H9 (cell line): ENCODE results near the gene EPC1. TPM values are rescaled to one million over a fixed set of nuclear protein-coding genes. Genes with fewer than 3 reads are reported as not detected.

ENCODE experiments used
- DNase-seq: peaks from one replicate; pipeline ENCODE4 v3.0.0-alpha.2; 2017
- H2AFZ ChIP-seq: one replicate; pipeline ENCODE4 v1.6.1; 2013; ENCODE audit warnings: mild to moderate bottlenecking, low read length, control low read depth, moderate library complexity
- H2AK5ac ChIP-seq: 2 replicates; pipeline ENCODE4 v1.6.1; 2013; ENCODE audit warnings: low read length, control low read depth, mixed read lengths; ENCODE audit not compliant: insufficient read length
- H2BK120ac ChIP-seq: one replicate; pipeline ENCODE4 v1.6.1; 2013; ENCODE audit warnings: low read depth, mild to moderate bottlenecking, low read length, control low read depth, inconsistent platforms; ENCODE audit not compliant: poor library complexity, severe bottlenecking
- H2BK12ac ChIP-seq: 2 replicates; pipeline ENCODE4 v1.6.1; 2013; ENCODE audit warnings: low read length, control low read depth, mixed read lengths, low read depth; ENCODE audit not compliant: insufficient read length
- H2BK15ac ChIP-seq: 2 replicates; pipeline ENCODE4 v1.6.1; 2013; ENCODE audit warnings: low read depth, low read length, control low read depth
- H2BK20ac ChIP-seq: one replicate; pipeline ENCODE4 v1.6.1; 2013; ENCODE audit warnings: low read depth, mild to moderate bottlenecking, low read length, control low read depth, inconsistent platforms; ENCODE audit not compliant: poor library complexity, severe bottlenecking
- H2BK5ac ChIP-seq: 2 replicates; pipeline ENCODE4 v1.6.1; 2013; ENCODE audit warnings: low read length, control low read depth, mixed read lengths; ENCODE audit not compliant: insufficient read length
- H3K14ac ChIP-seq: 2 replicates; pipeline ENCODE4 v1.6.1; 2013; ENCODE audit warnings: low read length, control low read depth; ENCODE audit not compliant: insufficient read depth
- H3K18ac ChIP-seq: 2 replicates; pipeline ENCODE4 v1.6.1; 2013; ENCODE audit warnings: low read depth, mild to moderate bottlenecking, mixed read lengths, low read length, control low read depth; ENCODE audit not compliant: insufficient read length
- H3K23ac ChIP-seq: 2 replicates; pipeline ENCODE4 v1.6.1; 2013; ENCODE audit warnings: low read length, control low read depth, mixed read lengths, low read depth; ENCODE audit not compliant: insufficient read length
- H3K23me2 ChIP-seq: 2 replicates; pipeline ENCODE4 v1.6.1; 2013; ENCODE audit warnings: low read depth, mild to moderate bottlenecking, mixed read lengths, low read length, control low read depth; ENCODE audit not compliant: insufficient read length, poor library complexity, severe bottlenecking
- H3K27ac ChIP-seq: 2 replicates; pipeline ENCODE4 v1.5.1; 2013; ENCODE audit warnings: low read length, control low read depth, mixed read lengths, low read depth; ENCODE audit not compliant: insufficient read length
- H3K27me3 ChIP-seq: 2 replicates; pipeline ENCODE4 v1.6.1; 2013; ENCODE audit warnings: low read length, control low read depth, inconsistent platforms; ENCODE audit not compliant: insufficient read depth
- H3K4ac ChIP-seq: 2 replicates; pipeline ENCODE4 v1.6.1; 2013; ENCODE audit warnings: low read depth, mild to moderate bottlenecking, control low read depth, inconsistent platforms, low read length, moderate library complexity
- H3K4me1 ChIP-seq: 2 replicates; pipeline ENCODE4 v1.6.1; 2013; ENCODE audit warnings: low read length, control low read depth, inconsistent platforms; ENCODE audit not compliant: insufficient read depth
- H3K4me2 ChIP-seq: 2 replicates; pipeline ENCODE4 v1.6.1; 2013; ENCODE audit warnings: low read length, control low read depth, mixed read lengths; ENCODE audit not compliant: insufficient read length, insufficient read depth
- H3K56ac ChIP-seq: 2 replicates; pipeline ENCODE4 v1.6.1; 2013; ENCODE audit warnings: low read depth, mild to moderate bottlenecking, mixed read lengths, low read length, control low read depth; ENCODE audit not compliant: insufficient read length
- H3K79me1 ChIP-seq: 2 replicates; pipeline ENCODE4 v1.6.1; 2013; ENCODE audit warnings: low read depth, mild to moderate bottlenecking, moderate library complexity, low read length, control low read depth, inconsistent platforms; ENCODE audit not compliant: insufficient read depth, poor library complexity, severe bottlenecking
- H3K79me2 ChIP-seq: 2 replicates; pipeline ENCODE4 v1.6.1; 2013; ENCODE audit warnings: low read length, control low read depth, inconsistent platforms; ENCODE audit not compliant: insufficient read depth
- H3K9ac ChIP-seq: 2 replicates; pipeline ENCODE4 v1.6.1; 2013; ENCODE audit warnings: low read length, control low read depth, mixed read lengths; ENCODE audit not compliant: insufficient read length; ENCODE audit errors: extremely low read depth
- H3K9me3 ChIP-seq: one replicate; pipeline ENCODE4 v1.6.1; 2013; ENCODE audit warnings: low read depth, low read length, inconsistent platforms; ENCODE audit not compliant: control insufficient read depth
- H3T11ph ChIP-seq: one replicate; pipeline ENCODE4 v1.6.1; 2013; ENCODE audit warnings: mild to moderate bottlenecking, low read length, control low read depth, inconsistent platforms
- H4K20me1 ChIP-seq: one replicate; pipeline ENCODE4 v1.6.1; 2013; ENCODE audit not compliant: control insufficient read depth, insufficient read length, insufficient read depth
- H4K5ac ChIP-seq: 2 replicates; pipeline ENCODE4 v1.6.1; 2013; ENCODE audit warnings: low read depth, mild to moderate bottlenecking, mixed read lengths, low read length, control low read depth; ENCODE audit not compliant: insufficient read length
- H4K8ac ChIP-seq: replicated peaks from 2 replicates; pipeline ENCODE4 v1.6.1; 2013; ENCODE audit warnings: low read length, control low read depth, mixed read lengths, low read depth; ENCODE audit not compliant: insufficient read length
- H4K91ac ChIP-seq: 2 replicates; pipeline ENCODE4 v1.6.1; 2013; ENCODE audit warnings: low read depth, mild to moderate bottlenecking, moderate library complexity, mixed read lengths, low read length, control low read depth; ENCODE audit not compliant: insufficient read length
- H3K27ac Mint-ChIP-seq, 3 experiments: 2 replicates in 2 of 3; 3 replicates in 1 of 3; pipeline ENCODE4 v1.8.0; 2020 to 2021; ENCODE audit warnings: mixed read lengths in 3 of 3, mild to moderate bottlenecking in 1 of 3, moderate library complexity in 1 of 3
- H3K27me3 Mint-ChIP-seq: 2 replicates; pipeline ENCODE4 v1.8.0; 2021; ENCODE audit warnings: low read depth, mild to moderate bottlenecking, moderate library complexity, mixed read lengths
- H3K36me3 Mint-ChIP-seq, 3 experiments: 2 replicates in 2 of 3; 3 replicates in 1 of 3; pipeline ENCODE4 v1.8.0; 2020 to 2021; ENCODE audit warnings: low read depth in 3 of 3, mixed read lengths in 3 of 3; ENCODE audit not compliant: insufficient read depth in 1 of 3
- H3K4me1 Mint-ChIP-seq, 2 experiments: 2 replicates each; pipeline ENCODE4 v1.8.0; 2020; ENCODE audit warnings: mixed read lengths in 2 of 2
- H3K4me3 Mint-ChIP-seq, 2 experiments: 2 replicates in 1 of 2; 3 replicates in 1 of 2; pipeline ENCODE4 v1.8.0; 2020 to 2021; ENCODE audit warnings: mild to moderate bottlenecking in 2 of 2, mixed read lengths in 2 of 2, moderate library complexity in 1 of 2
- H3K9me3 Mint-ChIP-seq, 2 experiments: 2 replicates in 1 of 2; 3 replicates in 1 of 2; pipeline ENCODE4 v1.8.0; 2020; ENCODE audit warnings: mild to moderate bottlenecking in 2 of 2, mixed read lengths in 2 of 2, moderate library complexity in 1 of 2
- CTCF ChIP-seq: fragments of 200-600 bp; sonication (generic); conservative IDR thresholded peaks from 3 replicates; pipeline ENCODE4 v1.8.0; 2021; ENCODE audit warnings: antibody characterized with exemption, mild to moderate bottlenecking
- WGBS: extraction: QIAGEN DNeasy Blood & Tissue Kit; methylation state at CpG from one replicate; pipeline ENCODE4 v1.1.7; 2013; ENCODE audit warnings: missing lambda C conversion rate, low lambda C conversion rate, mixed read lengths; ENCODE audit not compliant: insufficient read length; ENCODE audit errors: extremely low coverage; 5-methylcytosine and 5-hydroxymethylcytosine counted together
- total RNA-seq: library from RNA; stranded (reverse); gene quantifications from 2 replicates; pipeline ENCODE4 v1.2.1, GENCODE V29; 2021

Gene EPC1
- total RNA-seq, 1 experiment from 2014 or later: 32.5 TPM

GRCh38 chr10:32373496-32373895, 26.5 kb upstream of the EPC1 start:
- H3K27me3 Mint-ChIP-seq: no peaks in the 10 kb centered on the region
- no peaks in the 10 kb centered on the region for H4K20me1 ChIP-seq
- no peak overlapping the region for H2AK5ac ChIP-seq
- H3K4me1 ChIP-seq: no peaks in the 10 kb centered on the region
- no peak overlapping the region for H3K27ac Mint-ChIP-seq
- H4K91ac ChIP-seq: no peak overlapping the region
- no peaks in the 10 kb centered on the region for H3K23me2 ChIP-seq
- no peak overlapping the region for H2BK15ac ChIP-seq
- no peaks in the 10 kb centered on the region for H3K9me3 ChIP-seq
- H3K23ac ChIP-seq: no peak overlapping the region
- no peak overlapping the region for H3K18ac ChIP-seq
- H3K4me3 Mint-ChIP-seq: no peak overlapping the region
- H3K4me1 Mint-ChIP-seq: peaks cover 2 to 5% of the 10 kb centered on the region in 2 experiments; a peak in 1 of 4 replicates
- H2BK120ac ChIP-seq: no peak overlapping the region
- no peak overlapping the region for H4K5ac ChIP-seq
- H2AFZ ChIP-seq: no peak overlapping the region
- no peak overlapping the region for H2BK5ac ChIP-seq
- peaks cover 9% of the 10 kb centered on the region for H3K79me1 ChIP-seq
- H2BK20ac ChIP-seq: no peak overlapping the region
- no peak overlapping the region for H3K56ac ChIP-seq
- no peak overlapping the region for H3K27ac ChIP-seq
- H3K9me3 Mint-ChIP-seq: no peaks in the 10 kb centered on the region
- no peak for DNase-seq
- H3K4ac ChIP-seq: no peak overlapping the region
- no CpG with 5 or more reads among the region's 2 CpGs for WGBS
- no peak overlapping the region for H3K9ac ChIP-seq
- no peaks in the 10 kb centered on the region; the same call in 1 of the 2 replicates for H3K79me2 ChIP-seq
- no peak overlapping the region for H3K4me2 ChIP-seq
- peaks cover 0 to 7% (median 2%) of the 10 kb centered on the region in 3 experiments; a peak in 3 of 7 replicates for H3K36me3 Mint-ChIP-seq
- H3K27me3 ChIP-seq: no peaks in the 10 kb centered on the region
- H2BK12ac ChIP-seq: no peak overlapping the region
- H3K14ac ChIP-seq: no peak overlapping the region
- no peak overlapping the region for H3T11ph ChIP-seq
- no peak for TF ChIP-seq CTCF
- H4K8ac ChIP-seq: no peak overlapping the region
